GM10266 (cell line): Measurements from ENCODE around the gene EEF2.
"Not testable (repeated sequence)": the region's sequence is repeated elsewhere in the genome, so short reads cannot be mapped to it uniquely, and the experiment has no call there.

Source experiments
- DNase-seq: peaks from one replicate; pipeline ENCODE4 v3.0.0; 2012; ENCODE audit errors: extremely low spot score
- TF ChIP-seq, protein P1 (sequence below): IDR thresholded peaks from 2 replicates; pipeline ENCODE4 v1.5.1; 2012; ENCODE audit warnings: mild to moderate bottlenecking, low read depth; ENCODE audit not compliant: control insufficient read depth, insufficient read depth; ENCODE audit errors: missing control alignments

The EEF2 gene

GRCh38 chr19:3959766-3960131 is 25.5 kb downstream of the EEF2 start:
- TF ChIP-seq, protein P1, sequence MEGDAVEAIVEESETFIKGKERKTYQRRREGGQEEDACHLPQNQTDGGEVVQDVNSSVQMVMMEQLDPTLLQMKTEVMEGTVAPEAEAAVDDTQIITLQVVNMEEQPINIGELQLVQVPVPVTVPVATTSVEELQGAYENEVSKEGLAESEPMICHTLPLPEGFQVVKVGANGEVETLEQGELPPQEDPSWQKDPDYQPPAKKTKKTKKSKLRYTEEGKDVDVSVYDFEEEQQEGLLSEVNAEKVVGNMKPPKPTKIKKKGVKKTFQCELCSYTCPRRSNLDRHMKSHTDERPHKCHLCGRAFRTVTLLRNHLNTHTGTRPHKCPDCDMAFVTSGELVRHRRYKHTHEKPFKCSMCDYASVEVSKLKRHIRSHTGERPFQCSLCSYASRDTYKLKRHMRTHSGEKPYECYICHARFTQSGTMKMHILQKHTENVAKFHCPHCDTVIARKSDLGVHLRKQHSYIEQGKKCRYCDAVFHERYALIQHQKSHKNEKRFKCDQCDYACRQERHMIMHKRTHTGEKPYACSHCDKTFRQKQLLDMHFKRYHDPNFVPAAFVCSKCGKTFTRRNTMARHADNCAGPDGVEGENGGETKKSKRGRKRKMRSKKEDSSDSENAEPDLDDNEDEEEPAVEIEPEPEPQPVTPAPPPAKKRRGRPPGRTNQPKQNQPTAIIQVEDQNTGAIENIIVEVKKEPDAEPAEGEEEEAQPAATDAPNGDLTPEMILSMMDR: no peak
- no peak for DNase-seq

DNA sequence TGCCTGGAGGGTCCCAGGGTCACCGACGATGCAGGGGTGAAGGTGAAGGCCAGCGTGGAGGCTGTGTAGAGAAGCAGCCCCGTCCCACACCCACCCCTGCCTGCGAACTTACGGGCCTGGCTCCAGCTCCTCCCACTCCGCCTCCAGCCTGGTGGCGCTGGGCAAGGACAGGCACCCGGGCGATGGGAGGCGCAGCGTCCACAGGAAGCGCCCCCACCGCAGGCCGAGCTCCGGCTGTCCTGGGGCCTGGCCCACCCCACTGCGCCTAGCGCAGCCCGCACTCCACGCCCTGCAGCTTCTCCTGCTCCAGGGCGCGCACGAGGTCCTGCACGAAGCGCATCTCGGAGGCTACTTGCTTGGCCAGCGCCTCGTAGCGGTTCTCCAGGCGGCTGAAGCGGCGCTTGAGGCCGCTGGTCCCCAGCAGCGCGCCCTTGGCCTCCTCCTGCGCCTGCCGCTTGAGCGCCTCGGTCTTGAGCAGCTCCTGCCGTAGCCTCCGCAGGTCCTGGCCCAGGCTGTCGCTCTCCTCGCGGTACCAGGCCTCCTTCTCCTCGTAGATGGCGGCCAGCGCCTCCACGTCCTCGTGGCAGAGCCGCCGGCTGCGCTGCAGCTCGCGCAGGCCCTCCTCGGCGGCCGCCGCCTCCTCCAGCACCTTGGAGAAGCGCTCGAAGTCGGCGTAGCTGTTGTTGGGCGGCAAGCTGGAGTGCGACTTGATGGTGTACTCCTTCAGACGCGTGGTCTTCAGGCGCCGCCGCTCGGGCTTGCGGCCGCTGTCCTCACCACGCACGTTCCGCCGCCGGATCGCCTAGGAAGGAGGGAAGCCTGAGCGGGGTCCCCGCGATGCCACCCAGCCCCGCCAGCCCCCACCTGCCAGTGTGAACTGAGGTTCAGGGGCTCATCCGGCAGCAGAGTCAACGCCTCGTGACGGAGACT is 26.2 kb downstream of the EEF2 start:
- no peak for DNase-seq
- TF ChIP-seq, protein P1: no peak

DNA sequence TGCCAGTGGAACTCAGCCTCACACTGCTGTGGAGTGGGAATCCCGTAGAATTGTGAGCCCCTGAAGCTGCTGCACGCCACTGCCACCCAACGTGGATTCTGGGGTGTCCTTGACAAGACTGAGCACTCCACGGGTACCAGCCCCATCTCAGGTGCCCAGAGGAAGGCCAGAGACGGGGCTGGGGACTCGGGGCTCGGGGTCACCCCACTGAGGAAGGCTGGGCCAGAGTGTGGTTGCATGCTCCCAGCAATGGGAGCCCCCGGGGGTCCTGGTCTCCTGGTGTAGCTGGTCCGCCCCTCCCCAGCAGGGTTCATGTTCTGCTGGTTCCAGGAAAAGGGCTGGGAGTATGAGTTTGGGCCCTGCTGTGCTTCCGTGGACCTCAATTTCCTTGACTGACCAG is 29.6 kb downstream of the EEF2 start:
- no peak for DNase-seq
- TF ChIP-seq, protein P1: no peak

- not testable (repeated sequence) for DNase-seq
Measured at GRCh38 chr19:3955276-3955675, 30.0 kb downstream of the EEF2 start.

- TF ChIP-seq, protein P1: no peak
- DNase-seq: no peak
Measured at GRCh38 chr19:3954107-3954506, 31.2 kb downstream of the EEF2 start.

DNA sequence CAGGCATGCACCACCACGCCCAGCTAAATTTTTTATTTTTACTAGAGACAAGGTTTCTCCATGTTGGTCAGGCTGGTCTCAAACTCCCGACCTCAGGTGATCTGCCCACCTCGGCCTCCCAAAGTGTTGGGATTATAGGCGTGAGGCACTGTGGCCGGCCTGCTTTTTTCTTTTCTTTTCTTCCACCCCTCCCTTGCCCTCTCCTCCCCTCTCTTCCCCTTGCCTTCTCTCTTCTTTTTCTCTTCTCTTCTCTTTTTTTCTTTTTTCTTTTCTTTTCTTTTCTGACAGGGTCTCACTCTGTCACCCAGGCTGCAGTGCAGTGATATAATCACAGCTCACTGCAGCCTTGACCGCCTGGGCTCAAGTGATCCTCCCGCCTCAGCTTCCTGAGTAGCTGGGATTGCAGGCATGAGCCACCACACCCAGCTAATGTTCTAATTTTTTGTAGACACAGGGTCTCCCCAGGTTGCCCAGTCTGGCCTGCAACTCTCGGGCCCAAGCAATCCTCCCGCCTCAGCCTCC is 32.4 kb downstream of the EEF2 start:
- DNase-seq: not testable (repeated sequence)

DNA sequence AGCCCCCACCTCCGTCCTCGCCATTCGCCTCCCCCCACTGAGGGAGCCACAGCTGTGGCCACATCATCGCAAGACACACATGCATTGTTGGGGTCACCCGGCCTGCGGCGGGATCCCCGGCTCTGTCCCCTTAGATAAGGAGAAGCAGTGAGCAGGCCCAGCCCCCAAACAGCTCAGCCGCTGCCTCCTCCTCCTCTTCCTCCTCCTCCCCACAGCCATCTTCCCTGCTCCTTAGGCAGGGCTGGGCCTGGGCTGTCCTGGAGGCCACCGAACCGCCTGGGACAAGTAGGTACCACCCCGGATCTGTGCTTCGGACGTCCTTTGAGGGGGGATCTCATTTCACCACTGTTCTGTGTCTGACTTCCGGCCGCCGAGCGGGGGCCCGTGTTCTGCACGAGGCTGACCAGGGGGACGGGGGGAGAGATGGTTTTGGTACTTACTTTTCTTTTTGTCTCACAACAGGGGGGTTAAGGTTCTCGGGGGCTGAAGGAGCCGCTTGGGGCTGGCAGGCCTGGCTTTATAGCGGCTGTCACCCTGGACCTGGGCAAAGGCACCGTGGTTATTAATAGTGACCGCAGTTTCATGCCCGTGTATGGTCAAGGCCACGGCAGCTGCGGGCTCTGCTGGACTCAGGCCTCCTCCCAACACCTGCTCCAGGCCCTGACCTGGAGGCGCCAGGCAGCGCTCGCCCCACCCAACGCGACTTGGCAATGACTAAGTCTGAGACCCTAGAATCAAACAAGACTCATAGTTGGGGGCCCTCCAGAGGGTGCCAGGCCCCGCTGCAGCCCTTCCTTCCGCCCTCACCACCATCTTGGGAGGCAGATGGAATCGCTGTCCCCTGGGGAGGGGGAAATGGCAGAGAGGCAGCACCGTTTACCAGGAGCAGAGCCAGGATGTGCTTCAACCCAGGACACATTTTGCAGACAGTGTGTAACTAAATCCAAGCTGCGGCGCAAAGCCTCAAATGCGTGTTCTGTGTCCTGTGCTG is 34.1 kb downstream of the EEF2 start:
- TF ChIP-seq, protein P1: no peak
- DNase-seq: no peak
